GM23338 (cell line): ENCODE data around the gene ECHDC1. TPM values are rescaled to one million over a fixed set of nuclear protein-coding genes. Genes with fewer than 3 reads are reported as not detected.

Experiments
- ATAC-seq: fragments of 200-7000 bp; cut with Tn5 transposase; 3 replicates; pipeline ENCODE4 v1.9.1; 2020
- DNase-seq: peaks from one replicate; pipeline ENCODE4 v3.0.0-alpha.2; 2015; ENCODE audit warnings: low spot score
- H2AFZ ChIP-seq: fragments of 200-600 bp; sonication (generic); 2 replicates; pipeline ENCODE4 v1.8.0; 2016; ENCODE audit warnings: antibody characterized with exemption, mild to moderate bottlenecking, moderate library complexity
- H3F3A ChIP-seq: fragments of 200-600 bp; sonication (generic); replicated peaks from 2 replicates; pipeline ENCODE4 v1.8.0; 2017; ENCODE audit warnings: antibody characterized with exemption, mixed run types, low read depth
- H3K27ac ChIP-seq: fragments of 200-600 bp; sonication (generic); 2 replicates; pipeline ENCODE4 v1.6.1; 2016; ENCODE audit warnings: low read depth
- H3K27me3 ChIP-seq: fragments of 200-600 bp; sonication (generic); 2 replicates; pipeline ENCODE4 v1.8.0; 2016; ENCODE audit warnings: mild to moderate bottlenecking, mixed run types, moderate library complexity; ENCODE audit not compliant: insufficient read depth
- H3K36me3 ChIP-seq: fragments of 200-600 bp; sonication (generic); 2 replicates; pipeline ENCODE4 v1.8.0; 2016; ENCODE audit warnings: mild to moderate bottlenecking; ENCODE audit not compliant: insufficient read depth
- H3K4me1 ChIP-seq: fragments of 200-600 bp; sonication (generic); 2 replicates; pipeline ENCODE4 v1.8.0; 2016; ENCODE audit warnings: mild to moderate bottlenecking, moderate library complexity; ENCODE audit not compliant: insufficient read depth
- H3K4me2 ChIP-seq: fragments of 200-600 bp; sonication (generic); 2 replicates; pipeline ENCODE4 v1.7.1; 2017; ENCODE audit warnings: mixed run types
- H3K4me3 ChIP-seq: fragments of 200-600 bp; sonication (generic); 2 replicates; pipeline ENCODE4 v1.6.1; 2016; ENCODE audit warnings: mixed run types
- H3K79me2 ChIP-seq: fragments of 200-600 bp; sonication (generic); replicated peaks from 2 replicates; pipeline ENCODE4 v1.8.0; 2017; ENCODE audit warnings: mild to moderate bottlenecking; ENCODE audit not compliant: insufficient read depth
- H3K9me2 ChIP-seq: fragments of 200-600 bp; sonication (generic); 2 replicates; pipeline ENCODE4 v1.8.0; 2017; ENCODE audit not compliant: insufficient read depth
- H4K20me1 ChIP-seq: fragments of 200-600 bp; sonication (generic); replicated peaks from 2 replicates; pipeline ENCODE4 v1.8.0; 2017; ENCODE audit warnings: mild to moderate bottlenecking; ENCODE audit not compliant: insufficient read depth
- H3K27ac Mint-ChIP-seq: 2 replicates; pipeline ENCODE4 v1.8.0; 2020; ENCODE audit warnings: inconsistent platforms, mild to moderate bottlenecking, moderate library complexity, mixed read lengths
- H3K27me3 Mint-ChIP-seq: 3 replicates; pipeline ENCODE4 v1.8.0; 2022; ENCODE audit warnings: low read depth, mild to moderate bottlenecking, moderate library complexity, mixed read lengths, inconsistent platforms; ENCODE audit not compliant: insufficient read depth, poor library complexity
- H3K36me3 Mint-ChIP-seq: 3 replicates; pipeline ENCODE4 v1.8.0; 2021; ENCODE audit warnings: low read depth, mild to moderate bottlenecking, inconsistent platforms, moderate library complexity, mixed read lengths
- H3K4me1 Mint-ChIP-seq: 3 replicates; pipeline ENCODE4 v1.8.0; 2020; ENCODE audit warnings: mild to moderate bottlenecking, inconsistent platforms, mixed read lengths
- H3K4me3 Mint-ChIP-seq: 3 replicates; pipeline ENCODE4 v1.8.0; 2021; ENCODE audit warnings: moderate library complexity, mild to moderate bottlenecking, inconsistent platforms, mixed read lengths
- H3K9me3 Mint-ChIP-seq: 3 replicates; pipeline ENCODE4 v1.8.0; 2020; ENCODE audit warnings: moderate library complexity, mild to moderate bottlenecking, inconsistent platforms, mixed read lengths
- CREB1 ChIP-seq: fragments of 250-450 bp; sonication (Bioruptor Pico); IDR thresholded peaks from 2 replicates; pipeline ENCODE4 v1.5.0; 2020; ENCODE audit warnings: low read depth, mild to moderate bottlenecking, moderate library complexity
- EZH2 ChIP-seq: fragments of 200-600 bp; sonication (generic); IDR thresholded peaks from one replicate; pipeline ENCODE4 v1.8.0; 2017; ENCODE audit warnings: antibody characterized with exemption, mild to moderate bottlenecking, low read depth; ENCODE audit not compliant: unreplicated experiment
- EZH2phosphoT487 ChIP-seq: fragments of 200-600 bp; sonication (generic); IDR thresholded peaks from one replicate; pipeline ENCODE4 v1.8.1; 2018; ENCODE audit warnings: antibody characterized with exemption; ENCODE audit not compliant: unreplicated experiment
- JUNB ChIP-seq: IDR thresholded peaks from one replicate; pipeline ENCODE4 v1.6.1; 2016; ENCODE audit warnings: antibody characterized with exemption; ENCODE audit not compliant: unreplicated experiment
- NANOG ChIP-seq: IDR thresholded peaks from 2 replicates; pipeline ENCODE4 v1.6.1; 2016; ENCODE audit warnings: antibody characterized with exemption, borderline replicate concordance
- POLR2AphosphoS5 ChIP-seq: IDR thresholded peaks from 2 replicates; pipeline ENCODE4 v1.6.1; 2016; ENCODE audit warnings: antibody characterized with exemption, low read depth
- STAT1 ChIP-seq: IDR thresholded peaks from one replicate; pipeline ENCODE4 v1.6.1; 2016; ENCODE audit warnings: antibody characterized with exemption; ENCODE audit not compliant: unreplicated experiment
- ZNF114 ChIP-seq: fragments of 250-450 bp; sonication (Bioruptor Pico); IDR thresholded peaks from 2 replicates; pipeline ENCODE4 v1.5.0; 2020; ENCODE audit warnings: mild to moderate bottlenecking, moderate library complexity
- ZNF331 ChIP-seq: fragments of 250-450 bp; sonication (Bioruptor Pico); IDR thresholded peaks from 2 replicates; pipeline ENCODE4 v1.5.0; 2020; ENCODE audit warnings: low read depth, mild to moderate bottlenecking, moderate library complexity
- polyA plus RNA-seq: library from polyadenylated mRNA; unstranded; fragments of >200 nt; fragmentation: Nextera tagmentation; extraction: Ambion mirVana; gene quantifications from 2 replicates; pipeline ENCODE4 v1.2.1, GENCODE V29; 2016
- total RNA-seq: library from RNA; depleted of rRNA; stranded (reverse); fragments of >200 nt; shearing (Covaris generic); gene quantifications from 2 replicates; pipeline ENCODE4 v1.2.3, GENCODE V29; 2014
- TF ChIP-seq, protein P1 (sequence below): fragments of 250-450 bp; sonication (Bioruptor Pico); IDR thresholded peaks from 2 replicates; pipeline ENCODE4 v1.5.0; 2020; ENCODE audit warnings: mild to moderate bottlenecking, moderate library complexity
- TF ChIP-seq, protein P2 (sequence below): IDR thresholded peaks from 2 replicates; pipeline ENCODE4 v1.6.1; 2016; ENCODE audit warnings: antibody characterized with exemption
- TF ChIP-seq, protein P3 (sequence below), 2 experiments: fragments of 200-600 bp in 1 of 2; sonication (generic) in 1 of 2; conservative IDR thresholded peaks; 2 replicates each; pipeline versions ENCODE4 v1.5.1 to v1.6.1; 2016 to 2017; ENCODE audit warnings: antibody characterized with exemption in 2 of 2, low read depth in 2 of 2, mild to moderate bottlenecking in 2 of 2, moderate library complexity in 1 of 2
- TF ChIP-seq, protein P4 (sequence below): IDR thresholded peaks from one replicate; pipeline ENCODE4 v1.6.1; 2018; ENCODE audit warnings: antibody characterized with exemption; ENCODE audit not compliant: unreplicated experiment

Gene ECHDC1
- total and polyA plus RNA-seq, 2 experiments from 2014 or later: 65.8 to 98.4 TPM

DNA sequence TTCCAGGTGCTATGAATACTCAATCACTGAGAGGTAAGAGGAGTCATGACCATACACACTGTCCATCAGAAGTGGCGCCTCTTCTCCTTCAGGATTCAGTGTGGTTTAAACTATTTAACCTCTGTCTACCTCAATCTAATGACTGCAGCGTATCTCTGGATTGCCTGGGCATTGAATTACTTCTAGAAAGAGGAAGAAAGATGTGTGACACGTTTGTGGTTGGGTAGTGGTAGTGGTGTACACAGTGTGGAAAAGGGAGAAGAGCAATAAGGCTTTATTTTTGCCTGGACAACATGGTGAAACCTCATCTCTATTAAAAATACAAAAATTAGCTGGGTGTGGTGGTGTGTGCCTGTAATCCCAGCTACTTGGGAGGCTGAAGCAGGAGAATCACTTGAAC is 38.0 kb upstream of the ECHDC1 start (continued):
- TF ChIP-seq EZH2 (no peak), STAT1 (no peak)
- TF ChIP-seq, protein P1, sequence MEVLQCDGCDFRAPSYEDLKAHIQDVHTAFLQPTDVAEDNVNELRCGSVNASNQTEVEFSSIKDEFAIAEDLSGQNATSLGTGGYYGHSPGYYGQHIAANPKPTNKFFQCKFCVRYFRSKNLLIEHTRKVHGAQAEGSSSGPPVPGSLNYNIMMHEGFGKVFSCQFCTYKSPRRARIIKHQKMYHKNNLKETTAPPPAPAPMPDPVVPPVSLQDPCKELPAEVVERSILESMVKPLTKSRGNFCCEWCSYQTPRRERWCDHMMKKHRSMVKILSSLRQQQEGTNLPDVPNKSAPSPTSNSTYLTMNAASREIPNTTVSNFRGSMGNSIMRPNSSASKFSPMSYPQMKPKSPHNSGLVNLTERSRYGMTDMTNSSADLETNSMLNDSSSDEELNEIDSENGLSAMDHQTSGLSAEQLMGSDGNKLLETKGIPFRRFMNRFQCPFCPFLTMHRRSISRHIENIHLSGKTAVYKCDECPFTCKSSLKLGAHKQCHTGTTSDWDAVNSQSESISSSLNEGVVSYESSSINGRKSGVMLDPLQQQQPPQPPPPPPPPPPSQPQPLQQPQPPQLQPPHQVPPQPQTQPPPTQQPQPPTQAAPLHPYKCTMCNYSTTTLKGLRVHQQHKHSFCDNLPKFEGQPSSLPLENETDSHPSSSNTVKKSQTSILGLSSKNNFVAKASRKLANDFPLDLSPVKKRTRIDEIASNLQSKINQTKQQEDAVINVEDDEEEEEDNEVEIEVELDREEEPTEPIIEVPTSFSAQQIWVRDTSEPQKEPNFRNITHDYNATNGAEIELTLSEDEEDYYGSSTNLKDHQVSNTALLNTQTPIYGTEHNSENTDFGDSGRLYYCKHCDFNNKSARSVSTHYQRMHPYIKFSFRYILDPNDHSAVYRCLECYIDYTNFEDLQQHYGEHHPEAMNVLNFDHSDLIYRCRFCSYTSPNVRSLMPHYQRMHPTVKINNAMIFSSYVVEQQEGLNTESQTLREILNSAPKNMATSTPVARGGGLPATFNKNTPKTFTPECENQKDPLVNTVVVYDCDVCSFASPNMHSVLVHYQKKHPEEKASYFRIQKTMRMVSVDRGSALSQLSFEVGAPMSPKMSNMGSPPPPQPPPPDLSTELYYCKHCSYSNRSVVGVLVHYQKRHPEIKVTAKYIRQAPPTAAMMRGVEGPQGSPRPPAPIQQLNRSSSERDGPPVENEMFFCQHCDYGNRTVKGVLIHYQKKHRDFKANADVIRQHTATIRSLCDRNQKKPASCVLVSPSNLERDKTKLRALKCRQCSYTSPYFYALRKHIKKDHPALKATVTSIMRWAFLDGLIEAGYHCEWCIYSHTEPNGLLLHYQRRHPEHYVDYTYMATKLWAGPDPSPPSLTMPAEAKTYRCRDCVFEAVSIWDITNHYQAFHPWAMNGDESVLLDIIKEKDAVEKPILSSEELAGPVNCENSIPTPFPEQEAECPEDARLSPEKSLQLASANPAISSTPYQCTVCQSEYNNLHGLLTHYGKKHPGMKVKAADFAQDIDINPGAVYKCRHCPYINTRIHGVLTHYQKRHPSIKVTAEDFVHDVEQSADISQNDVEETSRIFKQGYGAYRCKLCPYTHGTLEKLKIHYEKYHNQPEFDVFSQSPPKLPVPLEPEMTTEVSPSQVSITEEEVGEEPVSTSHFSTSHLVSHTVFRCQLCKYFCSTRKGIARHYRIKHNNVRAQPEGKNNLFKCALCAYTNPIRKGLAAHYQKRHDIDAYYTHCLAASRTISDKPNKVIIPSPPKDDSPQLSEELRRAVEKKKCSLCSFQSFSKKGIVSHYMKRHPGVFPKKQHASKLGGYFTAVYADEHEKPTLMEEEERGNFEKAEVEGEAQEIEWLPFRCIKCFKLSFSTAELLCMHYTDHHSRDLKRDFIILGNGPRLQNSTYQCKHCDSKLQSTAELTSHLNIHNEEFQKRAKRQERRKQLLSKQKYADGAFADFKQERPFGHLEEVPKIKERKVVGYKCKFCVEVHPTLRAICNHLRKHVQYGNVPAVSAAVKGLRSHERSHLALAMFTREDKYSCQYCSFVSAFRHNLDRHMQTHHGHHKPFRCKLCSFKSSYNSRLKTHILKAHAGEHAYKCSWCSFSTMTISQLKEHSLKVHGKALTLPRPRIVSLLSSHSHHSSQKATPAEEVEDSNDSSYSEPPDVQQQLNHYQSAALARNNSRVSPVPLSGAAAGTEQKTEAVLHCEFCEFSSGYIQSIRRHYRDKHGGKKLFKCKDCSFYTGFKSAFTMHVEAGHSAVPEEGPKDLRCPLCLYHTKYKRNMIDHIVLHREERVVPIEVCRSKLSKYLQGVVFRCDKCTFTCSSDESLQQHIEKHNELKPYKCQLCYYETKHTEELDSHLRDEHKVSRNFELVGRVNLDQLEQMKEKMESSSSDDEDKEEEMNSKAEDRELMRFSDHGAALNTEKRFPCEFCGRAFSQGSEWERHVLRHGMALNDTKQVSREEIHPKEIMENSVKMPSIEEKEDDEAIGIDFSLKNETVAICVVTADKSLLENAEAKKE (CRISPR knock-in tag): no peak

DNA sequence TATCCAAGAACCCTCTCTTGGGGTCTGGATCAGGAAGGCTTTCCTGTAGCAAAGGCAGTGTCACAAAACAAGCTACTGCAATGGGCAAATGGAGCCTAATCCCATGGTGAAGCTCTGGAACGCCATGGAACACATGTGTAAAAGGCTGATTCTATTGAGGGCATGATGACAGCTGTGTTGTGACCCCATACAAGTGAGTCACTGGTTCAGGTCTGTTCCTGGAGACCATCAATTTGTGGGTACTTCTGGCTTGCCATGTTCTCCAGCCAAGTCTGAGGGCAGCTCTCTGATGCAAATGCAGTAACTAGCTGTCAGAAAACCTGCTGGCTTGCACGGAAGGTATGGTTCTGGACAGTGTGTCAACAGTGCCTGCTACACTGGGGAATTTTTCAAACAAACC is 33.3 kb upstream of the ECHDC1 start:
- no peak overlapping the region for H3K4me3 ChIP-seq
- no peak for DNase-seq
- no peak for ATAC-seq
- Mint-ChIP-seq H3K9me3 (peaks cover 7% of the 10 kb centered on the region; the same call in 1 of the 3 replicates), H3K4me1 (no peaks in the 10 kb centered on the region), H3K27me3 (peaks cover 3% of the 10 kb centered on the region), H3K36me3 (no peaks in the 10 kb centered on the region; the same call in 2 of the 3 replicates), H3K4me3 (no peak overlapping the region), H3K27ac (no peak overlapping the region)
- H3K9me2 ChIP-seq: no peaks in the 10 kb centered on the region
- H2AFZ ChIP-seq: no peak overlapping the region
- no peak overlapping the region for H3K4me2 ChIP-seq
- no peaks in the 10 kb centered on the region for H3K79me2 ChIP-seq
- H3F3A ChIP-seq: no peaks in the 10 kb centered on the region
- H4K20me1 ChIP-seq: no peaks in the 10 kb centered on the region
- H3K27me3 ChIP-seq: no peaks in the 10 kb centered on the region
- no peaks in the 10 kb centered on the region for H3K36me3 ChIP-seq
- no peak overlapping the region for H3K27ac ChIP-seq
- H3K4me1 ChIP-seq: no peaks in the 10 kb centered on the region
- TF ChIP-seq CREB1 (CRISPR knock-in tag) (no peak), EZH2 (no peak), NANOG (no peak), STAT1 (no peak), POLR2AphosphoS5 (no peak), ZNF331 (CRISPR knock-in tag) (no peak), ZNF114 (CRISPR knock-in tag) (no peak), JUNB (no peak), EZH2phosphoT487 (no peak)
- TF ChIP-seq, protein P2, sequence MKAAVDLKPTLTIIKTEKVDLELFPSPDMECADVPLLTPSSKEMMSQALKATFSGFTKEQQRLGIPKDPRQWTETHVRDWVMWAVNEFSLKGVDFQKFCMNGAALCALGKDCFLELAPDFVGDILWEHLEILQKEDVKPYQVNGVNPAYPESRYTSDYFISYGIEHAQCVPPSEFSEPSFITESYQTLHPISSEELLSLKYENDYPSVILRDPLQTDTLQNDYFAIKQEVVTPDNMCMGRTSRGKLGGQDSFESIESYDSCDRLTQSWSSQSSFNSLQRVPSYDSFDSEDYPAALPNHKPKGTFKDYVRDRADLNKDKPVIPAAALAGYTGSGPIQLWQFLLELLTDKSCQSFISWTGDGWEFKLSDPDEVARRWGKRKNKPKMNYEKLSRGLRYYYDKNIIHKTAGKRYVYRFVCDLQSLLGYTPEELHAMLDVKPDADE: no peak
- TF ChIP-seq, protein P3, sequence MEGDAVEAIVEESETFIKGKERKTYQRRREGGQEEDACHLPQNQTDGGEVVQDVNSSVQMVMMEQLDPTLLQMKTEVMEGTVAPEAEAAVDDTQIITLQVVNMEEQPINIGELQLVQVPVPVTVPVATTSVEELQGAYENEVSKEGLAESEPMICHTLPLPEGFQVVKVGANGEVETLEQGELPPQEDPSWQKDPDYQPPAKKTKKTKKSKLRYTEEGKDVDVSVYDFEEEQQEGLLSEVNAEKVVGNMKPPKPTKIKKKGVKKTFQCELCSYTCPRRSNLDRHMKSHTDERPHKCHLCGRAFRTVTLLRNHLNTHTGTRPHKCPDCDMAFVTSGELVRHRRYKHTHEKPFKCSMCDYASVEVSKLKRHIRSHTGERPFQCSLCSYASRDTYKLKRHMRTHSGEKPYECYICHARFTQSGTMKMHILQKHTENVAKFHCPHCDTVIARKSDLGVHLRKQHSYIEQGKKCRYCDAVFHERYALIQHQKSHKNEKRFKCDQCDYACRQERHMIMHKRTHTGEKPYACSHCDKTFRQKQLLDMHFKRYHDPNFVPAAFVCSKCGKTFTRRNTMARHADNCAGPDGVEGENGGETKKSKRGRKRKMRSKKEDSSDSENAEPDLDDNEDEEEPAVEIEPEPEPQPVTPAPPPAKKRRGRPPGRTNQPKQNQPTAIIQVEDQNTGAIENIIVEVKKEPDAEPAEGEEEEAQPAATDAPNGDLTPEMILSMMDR (conservative IDR thresholded peaks at IDR 0.05; ENCODE audit: low read depth in 2 of 2): no peak
- TF ChIP-seq, protein P4, sequence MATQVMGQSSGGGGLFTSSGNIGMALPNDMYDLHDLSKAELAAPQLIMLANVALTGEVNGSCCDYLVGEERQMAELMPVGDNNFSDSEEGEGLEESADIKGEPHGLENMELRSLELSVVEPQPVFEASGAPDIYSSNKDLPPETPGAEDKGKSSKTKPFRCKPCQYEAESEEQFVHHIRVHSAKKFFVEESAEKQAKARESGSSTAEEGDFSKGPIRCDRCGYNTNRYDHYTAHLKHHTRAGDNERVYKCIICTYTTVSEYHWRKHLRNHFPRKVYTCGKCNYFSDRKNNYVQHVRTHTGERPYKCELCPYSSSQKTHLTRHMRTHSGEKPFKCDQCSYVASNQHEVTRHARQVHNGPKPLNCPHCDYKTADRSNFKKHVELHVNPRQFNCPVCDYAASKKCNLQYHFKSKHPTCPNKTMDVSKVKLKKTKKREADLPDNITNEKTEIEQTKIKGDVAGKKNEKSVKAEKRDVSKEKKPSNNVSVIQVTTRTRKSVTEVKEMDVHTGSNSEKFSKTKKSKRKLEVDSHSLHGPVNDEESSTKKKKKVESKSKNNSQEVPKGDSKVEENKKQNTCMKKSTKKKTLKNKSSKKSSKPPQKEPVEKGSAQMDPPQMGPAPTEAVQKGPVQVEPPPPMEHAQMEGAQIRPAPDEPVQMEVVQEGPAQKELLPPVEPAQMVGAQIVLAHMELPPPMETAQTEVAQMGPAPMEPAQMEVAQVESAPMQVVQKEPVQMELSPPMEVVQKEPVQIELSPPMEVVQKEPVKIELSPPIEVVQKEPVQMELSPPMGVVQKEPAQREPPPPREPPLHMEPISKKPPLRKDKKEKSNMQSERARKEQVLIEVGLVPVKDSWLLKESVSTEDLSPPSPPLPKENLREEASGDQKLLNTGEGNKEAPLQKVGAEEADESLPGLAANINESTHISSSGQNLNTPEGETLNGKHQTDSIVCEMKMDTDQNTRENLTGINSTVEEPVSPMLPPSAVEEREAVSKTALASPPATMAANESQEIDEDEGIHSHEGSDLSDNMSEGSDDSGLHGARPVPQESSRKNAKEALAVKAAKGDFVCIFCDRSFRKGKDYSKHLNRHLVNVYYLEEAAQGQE: no peak
